Naive thymus-derived CD8-positive, alpha-beta T cell (primary cell): ENCODE measurements around the gene POU5F1. TPM values are rescaled to one million over a fixed set of nuclear protein-coding genes. Genes with fewer than 3 reads are reported as not detected.

ENCODE experiments used
- ATAC-seq, 2 donors: fragments of 150-1000 bp; cut with Tn5 transposase in 1 of 2; sonication (Bioruptor Pico), chemical (Tn5 transposase) in 1 of 2; 1 replicate in 1 of 2; 2 replicates in 1 of 2; pipeline ENCODE4 v1.10.0; 2021; ENCODE audit warnings: mild to moderate bottlenecking in 2 of 2, moderate library complexity in 2 of 2
- POLR2A ChIA-PET: fragments of 350-600 bp; sonication (Branson Sonifier 250); formaldehyde crosslinking; loops from one replicate; lab custom pipeline; 2021; ENCODE audit warnings: antibody characterized with exemption; lab: Charles Lee
- DNase-seq, 10 donors: peaks; one replicate each; pipeline versions ENCODE4 v3.0.0 to v3.0.0-alpha.2; 2020 to 2022
- H3K27ac Mint-ChIP-seq, 10 donors: one replicate each; pipeline ENCODE4 v1.8.0; 2020 to 2022; ENCODE audit warnings: mild to moderate bottlenecking in 10 of 10, mixed read lengths in 10 of 10, moderate library complexity in 4 of 10, inconsistent platforms in 1 of 10
- H3K27me3 Mint-ChIP-seq, 5 donors: one replicate each; pipeline ENCODE4 v1.8.0; 2021 to 2022; ENCODE audit warnings: mixed read lengths in 5 of 5
- H3K36me3 Mint-ChIP-seq, 3 donors: one replicate each; pipeline ENCODE4 v1.8.0; 2020 to 2022; ENCODE audit warnings: mixed read lengths in 3 of 3, mild to moderate bottlenecking in 2 of 3, inconsistent platforms in 1 of 3
- H3K4me1 Mint-ChIP-seq, 4 donors: one replicate each; pipeline ENCODE4 v1.8.0; 2021 to 2022; ENCODE audit warnings: mixed read lengths in 4 of 4
- H3K4me3 Mint-ChIP-seq, 10 donors: one replicate each; pipeline ENCODE4 v1.8.0; 2020 to 2022; ENCODE audit warnings: mild to moderate bottlenecking in 10 of 10, mixed read lengths in 10 of 10, moderate library complexity in 6 of 10, inconsistent platforms in 1 of 10
- H3K9me3 Mint-ChIP-seq, 9 donors: one replicate each; pipeline ENCODE4 v1.8.0; 2020 to 2022; ENCODE audit warnings: mixed read lengths in 9 of 9, mild to moderate bottlenecking in 3 of 9, inconsistent platforms in 1 of 9, moderate library complexity in 1 of 9
- polyA plus RNA-seq, 3 donors: library from polyadenylated mRNA; unstranded; fragments of 300-500 nt; fragmentation: Illumina TruSeq; gene quantifications; one replicate each; pipeline ENCODE4 v1.2.3, GENCODE V29; 2021
- total RNA-seq, 8 experiments: library from RNA in 2 of 8; stranded (reverse) in 2 of 8; gene quantifications; one replicate each; pipeline ENCODE4 v1.2.3 and lab custom pipeline; 2021 to 2026

Gene POU5F1
- total and polyA plus RNA-seq, 5 experiments from 2014 or later = 0.85 to 1.6 TPM; not detected in 3

DNA sequence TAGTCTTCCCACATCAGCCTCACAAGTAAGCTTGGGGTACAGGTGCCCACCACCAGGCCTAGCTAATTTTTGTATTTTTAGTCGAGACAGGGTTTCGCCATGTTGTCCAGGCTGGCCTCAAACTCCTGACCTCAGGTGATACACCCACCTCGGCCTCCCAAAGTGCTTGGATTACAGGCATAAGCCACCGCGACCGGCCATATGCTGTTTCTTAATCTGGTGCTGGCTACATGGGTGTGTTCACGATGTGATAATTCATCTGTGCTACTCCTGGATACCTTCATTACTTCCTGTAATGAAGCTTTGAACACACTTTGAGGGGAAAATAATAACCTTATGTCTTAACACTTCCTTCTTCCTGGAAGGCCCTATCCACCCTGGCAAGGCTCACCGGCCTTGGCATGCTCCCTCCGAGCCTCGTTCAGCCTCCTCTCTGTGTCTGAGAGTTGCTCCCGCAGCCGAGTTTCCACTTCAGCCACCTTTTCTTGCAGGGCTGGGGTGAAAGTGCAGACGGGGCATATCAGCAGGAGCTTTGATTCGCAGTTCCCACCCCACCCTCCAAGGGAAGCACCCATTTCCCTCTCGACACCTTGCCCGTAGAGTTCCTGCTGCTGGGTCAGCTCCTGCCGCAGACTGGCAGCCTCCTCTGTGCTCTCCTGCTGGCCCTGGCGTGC is 26.0 kb downstream of the POU5F1 start:
- Mint-ChIP-seq H3K27me3 (no peaks in the 10 kb centered on the region), H3K36me3 (peaks cover 0 to 27% (median 4%) of the 10 kb centered on the region in 3 donors), H3K9me3 (no peaks in the 10 kb centered on the region), H3K4me1 (peaks cover 0 to 2% (median 0%) of the 10 kb centered on the region in 4 donors), H3K27ac (peak overlapping the region in 3 of 10 donors; percentile 29 to 59 (median 41)), H3K4me3 (no peak overlapping the region)
- POLR2A ChIA-PET = interaction anchor here (1.4 kb wide), 1 partner anchor 11 kb away, joined by 4 read pairs; no protein-coding TSS in a partner anchor
- DNase-seq (no peak), ATAC-seq (no peak)

DNA sequence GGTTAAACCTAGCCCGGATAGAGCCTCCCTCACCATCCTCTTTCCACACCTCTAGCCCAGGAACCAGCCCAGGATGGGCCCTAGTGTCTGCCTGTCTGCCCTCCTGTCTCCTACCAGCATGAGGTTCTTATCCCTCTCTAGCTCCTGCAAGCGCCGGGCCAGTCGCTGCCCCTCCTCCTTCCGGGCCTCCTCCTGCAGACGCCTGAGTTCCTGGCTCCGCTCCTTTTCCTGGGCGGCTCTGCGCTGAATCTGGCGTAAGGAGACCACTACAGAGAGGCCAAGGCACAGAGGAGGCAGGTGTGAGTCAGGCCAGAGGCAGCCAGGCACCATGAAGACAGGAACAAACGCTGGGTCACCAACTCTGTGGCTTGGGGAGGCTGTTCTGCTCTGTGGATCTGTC is 27.3 kb downstream of the POU5F1 start:
- H3K9me3 Mint-ChIP-seq = no peaks in the 10 kb centered on the region
- ATAC-seq (no peak), DNase-seq (no peak)
- H3K36me3 Mint-ChIP-seq = peaks cover 0 to 23% (median 4%) of the 10 kb centered on the region in 3 donors
- no peak overlapping the region for H3K4me3 Mint-ChIP-seq
- peaks cover 0 to 2% (median 0%) of the 10 kb centered on the region in 4 donors for H3K4me1 Mint-ChIP-seq
- POLR2A ChIA-PET = no interaction called here
- no peaks in the 10 kb centered on the region for H3K27me3 Mint-ChIP-seq
- H3K27ac Mint-ChIP-seq = no peak overlapping the region

GRCh38 chr6:31142361-31142761 is 28.1 kb downstream of the POU5F1 start:
- Mint-ChIP-seq H3K36me3 (peaks cover 0 to 23% (median 4%) of the 10 kb centered on the region in 3 donors), H3K9me3 (no peaks in the 10 kb centered on the region), H3K4me3 (no peak overlapping the region), H3K4me1 (peaks cover 4 to 6% (median 5%) of the 10 kb centered on the region in 4 donors), H3K27ac (no peak overlapping the region), H3K27me3 (peaks cover 0 to 2% (median 0%) of the 10 kb centered on the region in 5 donors)
- POLR2A ChIA-PET = no interaction called here
- ATAC-seq = no peak
- no peak for DNase-seq

- H3K27ac Mint-ChIP-seq = peak overlapping the region in 1 of 10 donors; percentile 70
- peaks cover 0 to 2% (median 0%) of the 10 kb centered on the region in 5 donors for H3K27me3 Mint-ChIP-seq
- ATAC-seq (no peak), DNase-seq (no peak)
- no peaks in the 10 kb centered on the region for H3K9me3 Mint-ChIP-seq
- POLR2A ChIA-PET = no interaction called here
- no peak overlapping the region for H3K4me3 Mint-ChIP-seq
- H3K4me1 Mint-ChIP-seq = peaks cover 4 to 8% (median 6%) of the 10 kb centered on the region in 4 donors
- peaks cover 0 to 17% (median 4%) of the 10 kb centered on the region in 3 donors for H3K36me3 Mint-ChIP-seq
These were observed 29.8 kb downstream of the POU5F1 start for GRCh38 chr6:31140643-31141042.

GRCh38 chr6:31139599-31139998 is 30.9 kb downstream of the POU5F1 start:
- H3K36me3 Mint-ChIP-seq = peaks cover 0 to 7% (median 2%) of the 10 kb centered on the region in 3 donors
- no peaks in the 10 kb centered on the region for H3K9me3 Mint-ChIP-seq
- no peak for ATAC-seq
- DNase-seq = no peak
- POLR2A ChIA-PET = interaction anchor here (2.0 kb wide), 1 partner anchor 227 kb away, joined by 8 read pairs; no protein-coding TSS in a partner anchor
- peaks cover 0 to 2% (median 0%) of the 10 kb centered on the region in 5 donors for H3K27me3 Mint-ChIP-seq
- peaks cover 4 to 8% (median 6%) of the 10 kb centered on the region in 4 donors for H3K4me1 Mint-ChIP-seq
- H3K4me3 Mint-ChIP-seq = no peak overlapping the region
- peak overlapping the region in 2 of 10 donors; percentile 60 to 73 for H3K27ac Mint-ChIP-seq

DNA sequence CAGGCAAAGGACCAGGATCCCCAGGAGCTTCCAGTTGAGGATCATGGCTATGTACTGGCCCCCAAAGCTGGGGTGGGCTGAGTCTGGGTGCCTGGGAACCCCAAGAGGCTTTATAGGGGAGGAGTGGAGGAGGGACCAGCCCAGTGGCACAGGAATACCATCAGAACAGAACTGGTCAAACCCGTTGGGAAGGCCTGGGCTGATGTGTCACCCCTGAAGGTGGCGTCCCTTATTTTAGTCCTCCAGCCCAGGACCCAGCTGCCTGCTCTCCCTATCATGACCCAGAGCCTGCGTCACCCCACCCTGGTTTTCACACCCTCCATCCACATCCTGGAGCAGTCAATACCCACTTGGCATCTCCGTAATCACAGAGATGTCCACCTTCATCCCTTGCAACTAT is 31.5 kb downstream of the POU5F1 start, which contains the start of gene PSORS1C2:
PSORS1C2 (minus strand) TSS at position 85 of the 400 bp plus-strand sequence; CDS start at position 45, 40 bp downstream.
- Mint-ChIP-seq H3K4me3 (peak within 1 kb of the TSS in 2 of 10 donors; percentile 41 to 76), H3K27ac (peak within 1 kb of the TSS in 2 of 10 donors; percentile 60 to 73), H3K27me3 (peaks cover 0 to 2% (median 0%) of the 10 kb centered on the region in 5 donors), H3K4me1 (peaks cover 4 to 8% (median 6%) of the 10 kb centered on the region in 4 donors), H3K9me3 (no peaks in the 10 kb centered on the region), H3K36me3 (peaks cover 0 to 3% (median 2%) of the 10 kb centered on the region in 3 donors)
- ATAC-seq (no peak), DNase-seq (no peak)
- POLR2A ChIA-PET = interaction anchor here (0.8 to 2.0 kb wide), 2 partner anchors 54 to 228 kb away, joined by 6 to 8 read pairs; no protein-coding TSS in a partner anchor

- POLR2A ChIA-PET = interaction anchor here (1.0 kb wide), 1 partner anchor 22 kb away, joined by 3 read pairs; the partner anchor contains the start of gene CCHCR1
These were observed 34.8 kb downstream of the POU5F1 start for GRCh38 chr6:31135710-31136109.

DNA sequence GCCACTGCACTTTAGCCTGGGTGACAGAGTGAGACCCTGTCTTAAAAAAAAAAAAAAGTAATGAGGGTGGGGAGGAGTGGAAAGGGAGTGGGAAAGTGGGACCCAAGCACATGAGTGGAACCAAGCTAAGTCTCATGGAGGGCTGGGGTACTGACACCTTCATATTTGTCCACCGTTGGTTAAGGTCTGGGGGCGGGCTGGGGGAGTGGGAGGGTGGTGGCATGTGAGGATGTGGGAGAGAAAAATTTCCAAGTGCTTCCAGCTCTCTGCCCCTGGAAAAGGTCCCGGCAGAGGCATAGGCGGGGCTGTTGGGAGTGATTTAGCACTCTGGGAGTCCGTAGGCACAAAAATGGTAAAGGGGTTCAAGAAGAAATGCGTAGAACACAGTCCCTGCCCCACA is 37.7 kb downstream of the POU5F1 start:
- DNase-seq = no peak
- no peak overlapping the region for H3K27ac Mint-ChIP-seq
- no peaks in the 10 kb centered on the region for H3K36me3 Mint-ChIP-seq
- peaks cover 9 to 13% (median 10%) of the 10 kb centered on the region in 4 donors for H3K4me1 Mint-ChIP-seq
- H3K9me3 Mint-ChIP-seq = no peaks in the 10 kb centered on the region
- POLR2A ChIA-PET = interaction anchor here (0.7 to 0.9 kb wide), 2 partner anchors 88 to 336 kb away, joined by 3 to 7 read pairs; no protein-coding TSS in a partner anchor
- no peak for ATAC-seq
- H3K27me3 Mint-ChIP-seq = peaks cover 0 to 5% (median 1%) of the 10 kb centered on the region in 5 donors
- H3K4me3 Mint-ChIP-seq = no peak overlapping the region

More at GRCh38 chr6:31135710-31136109, 34.8 kb downstream of the POU5F1 start:
- ATAC-seq = no peak
- peaks cover 0 to 2% (median 0%) of the 10 kb centered on the region in 5 donors for H3K27me3 Mint-ChIP-seq
- no peaks in the 10 kb centered on the region for H3K9me3 Mint-ChIP-seq
- DNase-seq = no peak
- no peak overlapping the region for H3K4me3 Mint-ChIP-seq
- H3K4me1 Mint-ChIP-seq = peaks cover 4 to 8% (median 6%) of the 10 kb centered on the region in 4 donors
- no peaks in the 10 kb centered on the region for H3K36me3 Mint-ChIP-seq
- no peak overlapping the region for H3K27ac Mint-ChIP-seq

DNA sequence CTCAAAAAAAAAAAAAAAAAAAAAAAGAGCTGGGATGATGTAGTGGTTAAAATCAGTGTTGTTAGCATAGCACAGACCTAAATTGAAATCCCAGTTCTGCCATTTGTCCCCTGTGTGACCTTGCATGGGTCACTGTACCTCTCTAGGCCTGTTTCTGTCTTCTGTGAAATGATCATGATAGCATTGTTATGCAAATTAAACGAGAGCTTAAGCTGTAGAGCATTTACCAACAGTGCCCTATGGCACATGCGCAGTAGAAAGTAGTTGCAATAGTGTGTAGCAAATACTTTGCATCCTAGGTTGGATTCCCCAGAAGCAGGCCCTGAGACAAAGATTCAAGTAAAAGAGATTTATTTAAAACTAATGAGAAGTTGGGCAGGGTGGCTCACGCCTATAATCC is 38.9 kb downstream of the POU5F1 start:
- POLR2A ChIA-PET = interaction anchor here (0.6 to 0.9 kb wide), 2 partner anchors 35 to 87 kb away, joined by 3 read pairs; no protein-coding TSS in a partner anchor
- Mint-ChIP-seq H3K27ac (no peak overlapping the region), H3K36me3 (no peaks in the 10 kb centered on the region), H3K9me3 (no peaks in the 10 kb centered on the region), H3K4me3 (no peak overlapping the region), H3K4me1 (peaks cover 5 to 9% (median 7%) of the 10 kb centered on the region in 4 donors), H3K27me3 (peaks cover 0 to 5% (median 1%) of the 10 kb centered on the region in 5 donors)
- ATAC-seq = no peak
- no peak for DNase-seq

- Mint-ChIP-seq H3K9me3 (no peaks in the 10 kb centered on the region), H3K27me3 (peaks cover 0 to 5% (median 1%) of the 10 kb centered on the region in 5 donors), H3K27ac (no peak overlapping the region), H3K36me3 (no peaks in the 10 kb centered on the region), H3K4me3 (no peak overlapping the region), H3K4me1 (peaks cover 5 to 8% (median 7%) of the 10 kb centered on the region in 4 donors)
- POLR2A ChIA-PET = interaction anchor here (0.6 to 0.7 kb wide), 2 partner anchors 217 to 225 kb away, joined by 3 read pairs; partner anchors contain the start of gene VARS2
- no peak for ATAC-seq
- no peak for DNase-seq
These were observed 39.7 kb downstream of the POU5F1 start for GRCh38 chr6:31130751-31131150.

GRCh38 chr6:31129130-31129529 is 41.4 kb downstream of the POU5F1 start:
- peaks cover 0 to 5% (median 1%) of the 10 kb centered on the region in 5 donors for H3K27me3 Mint-ChIP-seq
- POLR2A ChIA-PET = interaction anchor here (1.2 kb wide), 1 partner anchor 28 kb away, joined by 3 read pairs; no protein-coding TSS in a partner anchor
- H3K9me3 Mint-ChIP-seq = no peaks in the 10 kb centered on the region
- no peak overlapping the region for H3K27ac Mint-ChIP-seq
- no peak for DNase-seq
- peaks cover 5 to 10% (median 7%) of the 10 kb centered on the region in 4 donors for H3K4me1 Mint-ChIP-seq
- ATAC-seq = no peak
- no peak overlapping the region for H3K4me3 Mint-ChIP-seq
- no peaks in the 10 kb centered on the region for H3K36me3 Mint-ChIP-seq

- H3K27ac Mint-ChIP-seq = peak overlapping the region in 5 of 10 donors; percentile 1 to 77 (median 44)
- peaks cover 5 to 10% (median 7%) of the 10 kb centered on the region in 4 donors for H3K4me1 Mint-ChIP-seq
- POLR2A ChIA-PET = interaction anchor here (1.0 to 1.2 kb wide), 2 partner anchors 29 to 214 kb away, joined by 3 read pairs; partner anchors contain the start of gene VARS2
- H3K4me3 Mint-ChIP-seq = no peak overlapping the region
- H3K9me3 Mint-ChIP-seq = no peaks in the 10 kb centered on the region
- DNase-seq (peak; percentile 38 to 81 (median 70)), ATAC-seq (peak; percentile 79 to 86)
- H3K27me3 Mint-ChIP-seq = peaks cover 0 to 5% (median 1%) of the 10 kb centered on the region in 5 donors
- no peaks in the 10 kb centered on the region for H3K36me3 Mint-ChIP-seq
These were observed 42.3 kb downstream of the POU5F1 start for GRCh38 chr6:31128093-31128676.
